ENCODE results near the gene CYP2C8. TPM values are rescaled to one million over a fixed set of nuclear protein-coding genes. Genes with fewer than 3 reads are reported as not detected.

Gene CYP2C8
- total RNA-seq, 1 experiment from 2014 or later, result 0.26 TPM

DNA sequence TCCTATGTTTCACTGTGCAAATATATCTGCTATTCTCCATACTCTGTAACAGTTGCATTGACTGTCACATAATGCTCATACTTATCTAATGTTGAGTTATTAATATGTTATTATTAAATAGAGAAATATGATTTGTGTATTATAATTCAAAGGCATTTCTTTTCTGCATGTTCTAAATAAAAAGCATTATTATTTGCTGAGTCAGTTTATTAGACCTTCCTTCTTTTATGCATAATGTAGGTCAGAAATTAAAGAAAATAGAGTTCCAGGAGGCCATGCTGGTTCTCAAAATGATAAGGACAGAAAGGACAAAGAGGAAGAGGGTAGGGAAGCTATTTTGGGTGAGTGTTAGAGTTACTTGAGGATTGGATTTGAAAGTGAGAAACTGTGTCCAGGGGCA lies 80.1 kb downstream of the CYP2C8 start:
- no peak overlapping the region for H3K27ac Mint-ChIP-seq
- no peak overlapping the region for H3K9ac ChIP-seq (ENCODE audit: extremely low read depth, insufficient read length, low read length)
- no peaks in the 10 kb centered on the region for H4K20me1 ChIP-seq (ENCODE audit: control insufficient read depth, insufficient read depth, insufficient read length)
- H2BK15ac ChIP-seq (ENCODE audit: low read depth, low read length), result no peak overlapping the region
- TF ChIP-seq, protein P1, sequence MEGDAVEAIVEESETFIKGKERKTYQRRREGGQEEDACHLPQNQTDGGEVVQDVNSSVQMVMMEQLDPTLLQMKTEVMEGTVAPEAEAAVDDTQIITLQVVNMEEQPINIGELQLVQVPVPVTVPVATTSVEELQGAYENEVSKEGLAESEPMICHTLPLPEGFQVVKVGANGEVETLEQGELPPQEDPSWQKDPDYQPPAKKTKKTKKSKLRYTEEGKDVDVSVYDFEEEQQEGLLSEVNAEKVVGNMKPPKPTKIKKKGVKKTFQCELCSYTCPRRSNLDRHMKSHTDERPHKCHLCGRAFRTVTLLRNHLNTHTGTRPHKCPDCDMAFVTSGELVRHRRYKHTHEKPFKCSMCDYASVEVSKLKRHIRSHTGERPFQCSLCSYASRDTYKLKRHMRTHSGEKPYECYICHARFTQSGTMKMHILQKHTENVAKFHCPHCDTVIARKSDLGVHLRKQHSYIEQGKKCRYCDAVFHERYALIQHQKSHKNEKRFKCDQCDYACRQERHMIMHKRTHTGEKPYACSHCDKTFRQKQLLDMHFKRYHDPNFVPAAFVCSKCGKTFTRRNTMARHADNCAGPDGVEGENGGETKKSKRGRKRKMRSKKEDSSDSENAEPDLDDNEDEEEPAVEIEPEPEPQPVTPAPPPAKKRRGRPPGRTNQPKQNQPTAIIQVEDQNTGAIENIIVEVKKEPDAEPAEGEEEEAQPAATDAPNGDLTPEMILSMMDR (conservative IDR thresholded peaks at IDR 0.05), result no peak
- H3T11ph ChIP-seq (ENCODE audit: low read length), result no peak overlapping the region
- H3K4ac ChIP-seq (ENCODE audit: low read depth, low read length), result no peak overlapping the region
- H3K79me1 ChIP-seq (ENCODE audit: insufficient read depth, low read depth, low read length, poor library complexity, severe bottlenecking), result no peaks in the 10 kb centered on the region
- no peak overlapping the region for H3K14ac ChIP-seq (ENCODE audit: insufficient read depth, low read length)
- H2BK20ac ChIP-seq (ENCODE audit: low read depth, low read length, poor library complexity, severe bottlenecking), result no peak overlapping the region
- H3K23me2 ChIP-seq (ENCODE audit: insufficient read length, low read depth, low read length, poor library complexity, severe bottlenecking), result no peaks in the 10 kb centered on the region
- no peak for DNase-seq
- no peak overlapping the region for H2AFZ ChIP-seq (ENCODE audit: low read length)
- no peak overlapping the region for H2BK12ac ChIP-seq (ENCODE audit: insufficient read length, low read depth, low read length)
- H3K18ac ChIP-seq (ENCODE audit: insufficient read length, low read depth, low read length), result no peak overlapping the region
- H3K4me3 Mint-ChIP-seq, result no peak overlapping the region
- peaks cover 0 to 4% of the 10 kb centered on the region in 2 experiments; a peak in 1 of 4 replicates for H3K4me1 Mint-ChIP-seq
- H3K27me3 Mint-ChIP-seq (ENCODE audit: low read depth), result no peaks in the 10 kb centered on the region; the same call in 1 of the 2 replicates
- no peak overlapping the region for H3K27ac ChIP-seq (ENCODE audit: insufficient read length, low read depth, low read length)
- H3K27me3 ChIP-seq (ENCODE audit: insufficient read depth, low read length), result no peaks in the 10 kb centered on the region; the same call in 1 of the 2 replicates
- H3K23ac ChIP-seq (ENCODE audit: insufficient read length, low read depth, low read length), result no peak overlapping the region
- no peak overlapping the region for H2BK5ac ChIP-seq (ENCODE audit: insufficient read length, low read length)
- H3K4me1 ChIP-seq (ENCODE audit: insufficient read depth, low read length), result no peaks in the 10 kb centered on the region; the same call in 1 of the 2 replicates
- H3K36me3 Mint-ChIP-seq (ENCODE audit: insufficient read depth in 1 of 3, low read depth in 3 of 3), result peaks cover 7 to 13% (median 12%) of the 10 kb centered on the region in 3 experiments
- H4K5ac ChIP-seq (ENCODE audit: insufficient read length, low read depth, low read length), result no peak overlapping the region
- no peaks in the 10 kb centered on the region for H3K79me2 ChIP-seq (ENCODE audit: insufficient read depth, low read length)
- no peak overlapping the region for H2AK5ac ChIP-seq (ENCODE audit: insufficient read length, low read length)
- no peak overlapping the region for H3K4me2 ChIP-seq (ENCODE audit: insufficient read depth, insufficient read length, low read length)
- peaks cover 28 to 30% of the 10 kb centered on the region in 2 experiments for H3K9me3 Mint-ChIP-seq
- no peaks in the 10 kb centered on the region for H3K9me3 ChIP-seq (ENCODE audit: control insufficient read depth, low read depth, low read length)
- H4K8ac ChIP-seq (replicated peaks; ENCODE audit: insufficient read length, low read depth, low read length), result no peak overlapping the region
- H4K91ac ChIP-seq (ENCODE audit: insufficient read length, low read depth, low read length), result no peak overlapping the region
- H3K56ac ChIP-seq (ENCODE audit: insufficient read length, low read depth, low read length), result no peak overlapping the region
- H2BK120ac ChIP-seq (ENCODE audit: low read depth, low read length, poor library complexity, severe bottlenecking), result no peak overlapping the region

Other genes starting within 250 kb of the CYP2C8 start
- gene CYP2C9, start 130.8 kb downstream of the CYP2C8 start, total RNA-seq (2021), result not detected in 2 replicates
- 0.18 TPM in 1 of 2 replicates, not detected in the other for gene ACSM6, start 124.7 kb upstream of the CYP2C8 start, total RNA-seq (2021)
- gene PDLIM1, start 221.5 kb upstream of the CYP2C8 start, total RNA-seq (2021), result 115 and 123 TPM in 2 replicates

All from H9 (cell line).